ENCODE measurements around the gene NOTO.

Gene NOTO

GRCh38 chr2:73235315-73236028 lies 33.1 kb downstream of the NOTO start:
- ChIA-PET CTCF (interaction anchor here (0.9 to 2.2 kb wide), 6 partner anchors 10 to 55 kb away, joined by 3 to 6 read pairs (median 5); no protein-coding TSS in a partner anchor), POLR2A (interaction anchor here (1.5 to 3.7 kb wide), 5 partner anchors 9 to 56 kb away, joined by 7 to 33 read pairs (median 12); no protein-coding TSS in a partner anchor)
- H3K36me3 ChIP-seq (ENCODE audit: control insufficient read depth in 2 of 2, insufficient read depth in 1 of 2, low read length in 2 of 2), result peaks cover 20 to 53% of the 10 kb centered on the region in 2 experiments
- peaks cover 12% of the 10 kb centered on the region; the same call in 1 of the 2 replicates for H3K4me1 ChIP-seq (ENCODE audit: control insufficient read depth, insufficient read depth, low read length)
- no peaks in the 10 kb centered on the region for H3K9me3 ChIP-seq (ENCODE audit: control insufficient read depth, insufficient read depth, low read depth, low read length)
- peak overlapping the region; percentile 97; the same call in 1 of the 2 replicates for H3K27ac ChIP-seq (ENCODE audit: extremely low read depth, low read depth, low read length)
- TF ChIP-seq ZNF114 (tag by site-specific recombination; IDR thresholded peaks at IDR 0.05) (no peak), SCRT1 (tag by site-specific recombination; IDR thresholded peaks at IDR 0.05; ENCODE audit: borderline replicate concordance) (no peak), ZNF292 (tag by site-specific recombination; IDR thresholded peaks at IDR 0.05; ENCODE audit: borderline replicate concordance, low read depth) (no peak), ZNF16 (tag by site-specific recombination; IDR thresholded peaks at IDR 0.05; ENCODE audit: low read depth) (no peak), ZNF433 (tag by site-specific recombination; IDR thresholded peaks at IDR 0.05; ENCODE audit: low read depth) (no peak), ZNF280D (tag by site-specific recombination; IDR thresholded peaks at IDR 0.05) (no peak), ZNF514 (tag by site-specific recombination; IDR thresholded peaks at IDR 0.05) (no peak), ZNF624 (tag by site-specific recombination; IDR thresholded peaks at IDR 0.05) (no peak), SP7 (tag by site-specific recombination; IDR thresholded peaks at IDR 0.05) (no peak), ZNF140 (tag by site-specific recombination; IDR thresholded peaks at IDR 0.05) (no peak), ZNF169 (tag by site-specific recombination; IDR thresholded peaks at IDR 0.05) (no peak), SP2 (tag by site-specific recombination; IDR thresholded peaks at IDR 0.05) (no peak), ZNF555 (tag by site-specific recombination; conservative IDR thresholded peaks at IDR 0.05) (no peak)
- H3K4me3 ChIP-seq (ENCODE audit: low read depth, low read length), result peak overlapping the region; percentile 87

GRCh38 chr2:73237168-73237567 lies 34.8 kb downstream of the NOTO start:
- ChIA-PET CTCF (interaction anchor here (1.1 kb wide), 1 partner anchor 24 kb away, joined by 4 read pairs; no protein-coding TSS in a partner anchor), POLR2A (interaction anchor here (0.8 to 2.3 kb wide), 2 partner anchors 10 to 21 kb away, joined by 3 to 9 read pairs; no protein-coding TSS in a partner anchor)
- 0 out of 2 replicates have a peak, but pooled peaks have one; percentile 88 for TF ChIP-seq PRDM1 (tag by site-specific recombination; IDR thresholded peaks at IDR 0.05)
- TF ChIP-seq GLIS1 (tag by site-specific recombination; IDR thresholded peaks at IDR 0.05), result no peak
- peak; percentile 98 for TF ChIP-seq SCRT2 (tag by site-specific recombination; IDR thresholded peaks at IDR 0.05)
- peak; percentile 91 for TF ChIP-seq SCRT1 (tag by site-specific recombination; IDR thresholded peaks at IDR 0.05; ENCODE audit: borderline replicate concordance)
- peaks cover 34 to 70% of the 10 kb centered on the region in 2 experiments for H3K36me3 ChIP-seq (ENCODE audit: control insufficient read depth in 2 of 2, insufficient read depth in 1 of 2, low read length in 2 of 2)
- no peak overlapping the region for H3K4me3 ChIP-seq (ENCODE audit: low read depth, low read length)
- no peak overlapping the region for H3K27ac ChIP-seq (ENCODE audit: extremely low read depth, low read depth, low read length)
- H3K4me1 ChIP-seq (ENCODE audit: control insufficient read depth, insufficient read depth, low read length), result peaks cover 12% of the 10 kb centered on the region; the same call in 1 of the 2 replicates
- no peaks in the 10 kb centered on the region for H3K9me3 ChIP-seq (ENCODE audit: control insufficient read depth, insufficient read depth, low read depth, low read length)

GRCh38 chr2:73238149-73238548 lies 35.8 kb downstream of the NOTO start:
- Histone ChIP-seq H3K4me1 (ENCODE audit: control insufficient read depth, insufficient read depth, low read length) (peaks cover 8% of the 10 kb centered on the region; the same call in 1 of the 2 replicates), H3K9me3 (ENCODE audit: control insufficient read depth, insufficient read depth, low read depth, low read length) (no peaks in the 10 kb centered on the region), H3K27ac (ENCODE audit: extremely low read depth, low read depth, low read length) (no peak overlapping the region), H3K36me3 (ENCODE audit: control insufficient read depth in 2 of 2, insufficient read depth in 1 of 2, low read length in 2 of 2) (peaks cover 37 to 80% of the 10 kb centered on the region in 2 experiments), H3K4me3 (ENCODE audit: low read depth, low read length) (no peak overlapping the region)
- ChIA-PET CTCF (interaction anchor here (1.0 kb wide), 1 partner anchor 23 kb away, joined by 3 read pairs; no protein-coding TSS in a partner anchor), POLR2A (no interaction called here)
- TF ChIP-seq ZNF266 (tag by site-specific recombination; IDR thresholded peaks at IDR 0.05; ENCODE audit: low read depth) (no peak), PRDM1 (tag by site-specific recombination; IDR thresholded peaks at IDR 0.05) (0 out of 2 replicates have a peak, but pooled peaks have one; percentile 20), ZNF24 (tag by site-specific recombination; IDR thresholded peaks at IDR 0.05) (no peak), ZNF16 (tag by site-specific recombination; IDR thresholded peaks at IDR 0.05; ENCODE audit: low read depth) (no peak), ZNF776 (tag by site-specific recombination; IDR thresholded peaks at IDR 0.05; ENCODE audit: borderline replicate concordance) (no peak)

Data from HEK293 (cell line).